ENCODE results near the gene VIPR2. TPM values are rescaled to one million over a fixed set of nuclear protein-coding genes. Genes with fewer than 3 reads are reported as not detected.
A peak's percentile ranks its signal among the peaks of the same experiment; 100 is the strongest.
"Not testable (repeated sequence)": the region's sequence is repeated elsewhere in the genome, so short reads cannot be mapped to it uniquely, and the experiment has no call there.

Gene VIPR2
- total RNA-seq, 1 donor from 2014 or later = 0.41 TPM

DNA sequence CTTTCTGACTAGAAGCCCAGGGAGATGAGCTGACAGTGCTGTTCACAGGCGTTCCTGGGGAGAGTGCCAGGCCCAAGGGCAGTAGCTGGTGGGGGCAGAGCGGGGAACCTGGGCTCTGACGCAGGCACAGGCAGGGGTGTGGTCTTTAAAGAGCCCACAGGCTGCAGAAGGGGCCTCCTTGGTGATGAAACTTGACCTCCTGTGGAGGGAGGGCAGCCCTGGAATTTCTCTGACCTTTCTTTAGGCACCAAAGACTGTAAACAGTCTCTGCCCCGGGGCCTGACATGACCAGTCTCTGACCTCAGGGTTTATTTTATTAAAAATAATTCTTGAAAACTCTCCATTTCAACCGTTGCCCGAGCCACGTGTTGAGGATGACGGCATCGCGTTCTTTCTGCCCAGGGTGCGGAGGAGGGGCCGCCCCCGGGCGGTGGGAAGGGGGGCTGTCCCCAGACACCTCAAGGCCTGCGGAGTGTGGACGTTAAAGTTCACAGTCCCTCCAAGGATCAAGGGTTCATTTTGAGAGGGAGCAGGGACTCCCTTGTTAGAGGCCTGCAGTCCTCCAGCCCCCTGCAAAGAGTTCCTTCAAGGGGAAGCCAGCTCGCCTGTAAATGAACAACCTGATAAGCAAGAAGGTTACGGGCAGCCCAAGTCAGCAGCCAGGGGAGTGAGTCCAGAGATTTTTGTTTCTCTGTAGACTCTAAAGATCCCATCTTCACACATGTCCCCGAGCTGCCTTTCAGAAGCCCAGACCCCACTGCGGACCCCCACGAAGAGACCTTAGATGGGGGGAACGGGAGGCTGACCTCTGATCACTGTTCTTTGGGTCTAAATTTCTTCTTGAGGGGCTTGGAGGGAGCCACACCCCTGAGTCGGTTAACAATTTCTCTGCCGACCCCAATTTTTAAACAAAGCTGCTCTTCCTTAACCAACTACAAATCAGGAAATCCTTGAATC lies 128.9 kb downstream of the VIPR2 start:
- DNase-seq (ENCODE audit: low spot score in 2 of 2) (no peak), FAIRE-seq (no peak)

DNA sequence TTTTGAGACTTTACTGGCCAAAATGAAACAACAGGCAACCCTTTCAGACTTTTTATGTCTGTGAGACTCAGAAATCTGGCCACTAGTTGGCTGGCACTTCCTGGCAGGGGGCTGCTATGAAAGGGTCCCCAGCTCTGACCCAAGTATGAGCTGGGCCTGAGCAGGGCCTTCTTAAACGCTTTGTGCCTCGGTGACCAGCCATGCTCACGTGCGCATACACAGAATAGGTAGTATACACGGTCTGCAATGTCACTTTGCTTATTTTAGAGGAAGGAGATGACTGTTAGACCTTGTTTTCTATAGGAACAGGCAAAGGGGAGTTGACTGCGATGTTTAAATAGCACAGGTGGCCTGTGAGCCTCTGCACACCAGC lies 129.6 kb downstream of the VIPR2 start:
- DNase-seq (ENCODE audit: low spot score in 2 of 2) (no peak), FAIRE-seq (no peak)

DNA sequence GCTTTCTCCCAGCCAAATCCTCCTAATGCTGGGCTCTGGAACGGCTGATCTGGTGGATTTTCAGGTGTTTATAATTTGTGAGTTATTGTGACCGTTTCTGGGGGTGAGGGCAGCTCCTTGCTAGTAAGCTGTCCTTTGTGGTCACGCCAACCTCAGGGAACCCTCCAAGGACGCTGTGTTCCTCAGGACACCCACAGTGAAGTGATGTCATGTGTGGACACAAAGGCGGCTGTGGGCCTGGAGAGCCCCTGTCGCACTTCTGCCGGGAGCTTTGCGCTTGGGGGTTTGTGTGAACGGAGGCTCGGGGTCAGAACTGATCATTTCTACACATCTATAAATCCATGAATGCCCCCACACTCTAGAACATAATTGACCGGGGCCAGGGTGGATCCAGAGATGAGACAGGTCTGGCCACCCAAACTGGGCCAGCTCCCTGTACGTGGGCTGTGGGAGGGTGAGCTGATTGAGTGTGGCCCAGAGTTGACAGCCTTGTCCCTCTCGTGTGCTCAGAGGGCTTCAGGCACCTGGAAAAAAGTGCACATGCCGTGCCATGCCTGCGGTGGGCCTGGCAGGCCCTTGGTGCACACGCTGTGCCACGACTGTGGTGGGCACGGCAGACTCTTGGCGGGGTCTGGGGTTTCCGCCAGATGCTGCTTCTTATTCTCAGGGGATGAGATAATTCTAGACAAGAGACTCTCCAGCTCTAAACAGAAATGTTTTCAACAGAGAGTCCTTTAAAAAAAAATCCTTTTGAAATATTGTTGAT lies 130.2 kb downstream of the VIPR2 start:
- DNase-seq (ENCODE audit: low spot score in 2 of 2) = no peak
- no peak for FAIRE-seq

DNA sequence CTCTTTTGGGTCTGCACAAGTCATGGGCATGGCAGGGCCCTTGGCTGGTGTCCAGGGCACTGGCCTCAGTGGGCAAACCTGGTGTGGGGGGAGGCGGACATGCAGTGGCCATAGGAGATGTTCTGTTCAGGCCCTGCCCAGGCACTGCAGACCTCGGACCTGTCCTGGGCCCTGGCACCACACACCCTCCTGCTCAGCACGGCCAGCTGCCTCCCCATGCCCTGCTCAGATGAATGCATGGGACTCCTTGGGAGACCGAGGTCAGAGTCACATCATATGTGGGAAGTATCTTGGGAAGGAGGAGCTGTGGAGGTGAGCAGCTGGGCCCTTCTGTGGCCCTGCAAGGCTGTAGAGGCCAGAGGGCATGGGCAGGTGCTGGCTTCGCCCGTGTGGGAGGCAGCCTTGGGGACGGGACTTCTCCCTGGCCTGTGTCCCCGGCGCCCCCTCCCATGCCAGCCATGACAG lies 130.8 kb downstream of the VIPR2 start:
- DNase-seq (ENCODE audit: low spot score in 2 of 2) = no peak

DNA sequence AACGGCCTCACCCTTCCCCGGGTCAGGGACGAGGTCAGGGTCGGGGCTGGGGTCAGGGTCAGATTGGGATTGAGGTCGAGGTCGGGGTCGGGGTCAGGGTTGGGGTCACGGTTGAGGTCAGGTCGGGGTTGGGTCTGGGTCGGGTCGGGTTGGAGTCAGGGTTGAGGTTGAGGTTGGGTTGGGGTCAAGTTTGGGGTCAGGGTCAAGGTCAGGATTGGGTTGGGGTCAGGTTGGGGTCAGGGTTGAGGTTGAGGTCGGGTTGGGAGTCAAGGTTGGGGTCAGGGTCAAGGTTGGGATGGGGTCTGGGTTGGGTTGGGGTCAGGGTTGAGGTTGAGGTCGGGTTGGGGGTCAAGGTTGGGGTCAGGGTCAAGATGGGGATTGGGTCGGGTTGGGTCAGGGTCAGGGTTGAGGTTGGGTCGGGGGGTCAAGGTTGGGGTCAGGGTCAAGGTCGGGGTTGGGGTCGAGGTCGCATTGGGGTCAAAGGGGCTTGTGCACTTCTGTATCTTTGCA lies 131.4 kb downstream of the VIPR2 start:
- DNase-seq (ENCODE audit: low spot score in 2 of 2) = no peak
- FAIRE-seq = no peak

More for the DNA sequence above, 130.8 kb downstream of the VIPR2 start:
- no peak for FAIRE-seq

DNA sequence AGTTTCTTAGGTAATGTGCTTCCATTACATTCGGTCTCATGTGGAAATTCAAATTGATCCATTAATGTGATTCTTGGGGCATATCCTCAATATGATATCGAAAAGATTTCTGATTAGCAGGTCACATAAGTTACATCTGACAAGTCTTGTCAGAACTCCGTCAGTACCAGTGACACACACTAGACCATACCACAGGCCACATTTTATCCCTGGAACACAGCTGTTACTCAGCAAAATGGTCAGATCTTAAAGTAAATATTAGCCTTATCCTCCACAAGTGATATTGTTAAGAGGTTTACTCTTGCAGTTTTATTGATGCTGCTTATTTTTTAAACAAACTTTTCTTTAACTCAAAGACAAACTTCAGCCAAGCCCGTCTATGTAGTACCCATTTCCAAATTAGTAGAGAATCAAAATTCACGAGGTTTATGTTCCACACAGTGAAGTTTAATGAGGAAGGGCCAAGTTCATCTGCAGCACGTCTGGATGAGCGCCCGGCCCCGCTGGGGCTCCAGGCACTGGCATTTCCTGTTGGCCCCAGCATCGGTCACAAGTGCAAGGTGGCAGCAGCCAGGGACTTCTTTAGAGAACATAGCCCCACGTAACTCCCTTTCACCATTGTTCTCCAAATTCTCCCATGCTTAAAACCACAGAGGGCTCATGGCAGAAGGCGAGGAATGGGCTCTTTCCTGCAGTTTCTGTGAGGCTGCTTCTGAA lies 132.2 kb downstream of the VIPR2 start:
- DNase-seq (ENCODE audit: low spot score in 2 of 2) (peak in 1 of 2 donors; percentile 39), FAIRE-seq (no peak)

DNA sequence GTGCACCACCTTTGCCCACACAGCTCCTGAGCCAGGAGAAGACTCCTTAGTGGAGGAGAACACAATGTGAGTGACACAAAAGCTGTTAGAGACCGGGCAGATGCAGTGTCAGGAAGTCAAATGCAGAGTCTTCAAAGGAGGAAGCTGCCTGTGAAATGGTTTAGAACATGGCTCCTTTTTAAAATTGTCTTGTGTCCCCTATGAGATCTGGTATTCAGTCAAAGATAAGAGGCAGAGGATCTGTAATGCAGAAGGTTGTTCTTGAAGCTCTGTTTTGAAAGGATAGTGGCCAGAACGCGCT lies 133.0 kb downstream of the VIPR2 start:
- no peak for FAIRE-seq
- DNase-seq (ENCODE audit: low spot score in 2 of 2) = no peak

DNA sequence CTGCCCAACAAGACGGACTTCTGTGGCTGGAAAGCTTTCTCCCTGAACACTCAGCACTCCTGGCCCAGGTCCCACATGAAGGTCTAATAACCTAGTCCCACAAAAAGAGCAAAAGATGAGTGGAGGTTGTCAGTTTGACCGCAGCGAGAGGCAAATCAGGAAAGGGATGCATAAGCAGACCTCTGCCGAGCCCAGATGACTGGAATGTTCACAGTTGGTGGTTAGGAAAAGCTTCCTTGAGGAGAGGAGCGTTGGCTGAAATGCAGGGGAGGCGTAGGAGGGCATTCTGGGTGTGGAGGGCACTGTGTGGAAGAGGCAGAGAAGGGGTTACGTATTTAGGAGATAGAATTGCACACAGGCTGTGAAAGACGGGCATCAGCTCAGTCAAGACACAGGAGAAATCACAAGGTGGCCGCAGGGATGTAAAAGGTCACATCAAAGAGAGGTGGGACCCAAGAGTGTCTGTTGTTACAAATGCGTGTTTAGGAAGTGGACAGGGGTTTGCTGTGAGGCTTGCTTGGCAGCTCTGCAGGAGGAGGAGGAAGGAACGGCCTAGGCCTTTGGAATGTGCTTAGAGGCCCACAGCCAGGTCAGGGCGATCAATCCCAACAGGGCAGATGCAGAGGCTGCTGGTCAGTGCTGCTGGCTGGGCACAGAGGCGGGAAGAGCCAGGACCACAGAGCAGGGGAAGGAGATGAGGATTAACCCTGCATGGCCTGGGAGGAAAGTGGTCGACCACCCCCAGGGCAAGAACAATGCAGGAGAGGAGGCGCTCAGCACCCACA lies 133.5 kb downstream of the VIPR2 start:
- DNase-seq (ENCODE audit: low spot score in 2 of 2) = no peak
- no peak for FAIRE-seq

DNA sequence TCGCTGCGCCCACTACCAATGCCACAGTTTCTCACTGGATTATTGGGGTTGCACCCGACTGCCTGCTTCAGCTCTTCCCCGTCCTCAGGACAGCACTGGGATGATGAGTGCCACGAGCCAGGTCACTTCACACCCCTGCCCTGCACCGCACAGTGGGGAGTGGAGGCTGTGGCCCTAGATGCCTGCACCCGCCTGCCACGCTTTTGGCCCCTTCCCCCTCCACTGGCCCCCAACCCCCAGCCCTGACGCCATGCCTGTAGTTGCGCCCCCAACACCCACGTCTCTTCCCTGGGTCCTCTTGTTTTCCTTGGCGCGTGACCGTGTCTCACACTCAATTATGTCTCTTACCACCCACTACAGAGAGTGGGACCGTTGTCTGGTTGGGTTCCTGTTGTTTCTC lies 134.3 kb downstream of the VIPR2 start:
- no peak for DNase-seq (ENCODE audit: low spot score in 2 of 2)
- FAIRE-seq = no peak

DNA sequence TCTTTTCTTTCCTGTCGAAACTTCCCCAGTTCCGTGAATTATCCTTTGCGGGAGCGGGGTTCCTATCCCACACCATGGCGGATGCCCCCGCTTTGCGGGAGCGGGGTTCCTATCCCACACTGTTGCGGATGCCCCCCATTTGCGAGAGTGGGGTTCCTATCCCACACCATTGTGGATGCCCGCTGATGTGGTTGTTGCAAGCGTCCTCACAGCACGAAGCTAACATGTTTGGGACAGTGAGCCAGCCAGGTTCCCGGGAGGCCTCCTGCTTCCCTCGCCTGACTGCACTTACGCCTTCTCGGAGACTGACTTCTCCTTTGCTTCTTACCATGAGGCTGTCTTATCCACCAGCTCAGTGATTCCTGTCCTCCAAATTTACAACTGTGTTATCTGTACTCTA lies 134.7 kb downstream of the VIPR2 start:
- DNase-seq (ENCODE audit: low spot score in 2 of 2) = no peak
- FAIRE-seq = no peak

DNA sequence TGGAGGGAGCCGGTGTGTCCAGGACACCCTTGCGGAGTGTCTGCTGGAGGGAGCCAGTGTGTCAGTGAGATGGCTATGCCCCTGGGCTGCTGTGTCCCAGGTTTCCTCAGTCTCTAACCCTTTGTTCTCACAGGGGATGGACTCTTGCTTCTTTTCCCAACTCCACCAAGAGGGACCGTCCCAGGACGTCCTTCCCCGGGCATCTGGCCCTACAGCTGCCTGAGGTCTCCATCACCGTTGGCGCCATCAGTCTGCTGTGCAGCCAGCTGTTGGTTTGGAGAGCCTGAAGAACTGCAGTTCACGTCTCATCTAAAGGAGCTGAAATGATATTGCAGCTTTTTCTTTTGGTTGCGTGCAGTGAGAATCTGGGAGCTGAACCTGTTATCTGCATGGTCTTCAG lies 136.2 kb downstream of the VIPR2 start:
- no peak for FAIRE-seq
- DNase-seq (ENCODE audit: low spot score in 2 of 2) = no peak

DNA sequence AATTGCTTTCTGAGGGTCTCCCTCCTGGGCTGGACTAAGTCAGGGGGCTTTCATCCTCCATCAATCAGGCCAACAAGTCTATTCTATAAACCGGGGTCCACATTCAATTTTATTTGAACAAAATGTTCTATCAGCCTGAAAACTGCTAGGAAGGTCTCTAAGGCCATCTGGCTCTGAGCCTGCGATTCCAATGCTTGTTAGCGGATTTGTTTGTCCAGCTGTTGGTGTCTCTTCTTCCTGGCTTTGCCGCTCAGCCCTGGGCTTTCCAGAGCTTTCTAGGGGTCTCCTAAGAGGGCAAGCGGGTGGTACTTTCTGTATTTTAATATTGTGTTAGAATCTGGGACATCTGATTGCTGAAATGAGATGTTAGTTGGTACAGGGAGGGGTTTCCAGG lies 136.7 kb downstream of the VIPR2 start:
- no peak for DNase-seq (ENCODE audit: low spot score in 2 of 2)
- FAIRE-seq = no peak

DNA sequence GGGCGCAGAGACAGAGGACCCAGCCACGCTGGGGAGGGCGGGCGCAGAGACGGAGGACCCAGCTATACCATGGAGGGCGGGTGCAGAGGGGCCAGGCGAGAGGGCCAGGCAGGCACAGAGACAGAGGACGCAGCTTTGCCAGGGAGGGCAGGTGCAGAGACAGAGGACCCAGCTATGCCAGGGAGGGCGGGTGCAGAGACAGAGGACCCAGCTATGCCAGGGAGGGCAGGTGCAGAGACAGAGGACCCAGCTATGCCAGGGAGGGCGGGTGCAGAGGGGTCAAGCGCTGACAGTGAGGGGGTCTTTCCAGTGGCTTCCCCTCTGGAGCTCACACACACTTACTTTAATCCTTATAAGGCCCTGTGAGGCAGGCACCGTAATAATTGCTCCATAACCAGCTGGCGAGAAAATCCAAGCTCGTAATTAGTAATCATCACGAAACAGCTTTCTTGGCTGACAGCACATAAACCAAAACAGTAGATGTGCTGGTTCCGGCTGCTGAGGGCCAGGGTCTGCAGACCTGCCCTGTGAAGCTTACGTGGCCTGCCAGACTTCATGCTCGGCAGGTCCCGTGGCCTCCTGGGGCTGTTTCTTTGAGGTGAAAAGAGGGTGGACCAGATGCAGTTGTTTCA lies 137.2 kb downstream of the VIPR2 start:
- FAIRE-seq (no peak), DNase-seq (ENCODE audit: low spot score in 2 of 2) (no peak)

DNA sequence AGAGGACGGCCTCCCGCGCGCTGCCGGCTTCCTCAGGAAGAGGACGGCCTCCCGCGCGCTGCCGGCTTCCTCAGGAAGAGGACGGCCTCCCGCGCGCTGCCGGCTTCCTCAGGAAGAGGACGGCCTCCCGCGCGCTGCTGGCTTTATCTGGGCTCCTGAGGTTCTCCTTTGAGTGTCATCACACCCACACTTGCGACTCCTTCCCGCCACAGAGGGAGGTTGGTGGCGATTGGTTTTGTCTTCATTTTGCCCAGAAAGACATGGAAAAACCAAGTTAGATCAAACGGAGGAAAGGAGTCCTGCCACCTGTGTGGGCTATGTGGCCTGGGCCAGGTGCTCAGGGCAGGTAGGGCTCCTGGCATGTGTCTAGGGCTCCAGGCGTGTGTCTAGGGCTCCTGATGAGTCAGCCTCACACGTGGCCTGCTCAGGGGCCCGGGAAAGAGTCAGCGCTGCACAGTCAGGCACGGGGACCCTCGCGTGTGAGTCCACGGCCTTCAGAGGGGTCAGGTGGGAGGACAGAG lies 138.0 kb downstream of the VIPR2 start:
- FAIRE-seq (no peak), DNase-seq (ENCODE audit: low spot score in 2 of 2) (no peak)

DNA sequence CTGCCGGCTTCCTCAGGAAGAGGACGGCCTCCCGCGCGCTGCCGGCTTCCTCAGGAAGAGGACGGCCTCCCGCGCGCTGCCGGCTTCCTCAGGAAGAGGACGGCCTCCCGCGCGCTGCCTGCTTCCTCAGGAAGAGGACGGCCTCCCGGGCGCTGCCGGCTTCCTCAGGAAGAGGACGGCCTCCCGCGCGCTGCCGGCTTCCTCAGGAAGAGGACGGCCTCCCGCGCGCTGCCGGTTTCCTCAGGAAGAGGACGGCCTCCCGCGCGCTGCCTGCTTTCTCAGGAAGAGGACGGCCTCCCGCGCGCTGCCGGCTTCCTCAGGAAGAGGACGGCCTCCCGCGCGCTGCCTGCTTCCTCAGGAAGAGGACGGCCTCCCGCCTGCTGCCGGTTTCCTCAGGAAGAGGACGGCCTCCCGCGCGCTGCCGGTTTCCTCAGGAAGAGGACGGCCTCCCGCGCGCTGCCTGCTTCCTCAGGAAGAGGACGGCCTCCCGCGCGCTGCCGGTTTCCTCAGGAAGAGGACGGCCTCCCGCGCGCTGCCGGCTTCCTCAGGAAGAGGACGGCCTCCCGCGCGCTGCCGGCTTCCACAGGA lies 138.6 kb downstream of the VIPR2 start:
- FAIRE-seq; DNase-seq (ENCODE audit: low spot score in 2 of 2): not testable (repeated sequence)

DNA sequence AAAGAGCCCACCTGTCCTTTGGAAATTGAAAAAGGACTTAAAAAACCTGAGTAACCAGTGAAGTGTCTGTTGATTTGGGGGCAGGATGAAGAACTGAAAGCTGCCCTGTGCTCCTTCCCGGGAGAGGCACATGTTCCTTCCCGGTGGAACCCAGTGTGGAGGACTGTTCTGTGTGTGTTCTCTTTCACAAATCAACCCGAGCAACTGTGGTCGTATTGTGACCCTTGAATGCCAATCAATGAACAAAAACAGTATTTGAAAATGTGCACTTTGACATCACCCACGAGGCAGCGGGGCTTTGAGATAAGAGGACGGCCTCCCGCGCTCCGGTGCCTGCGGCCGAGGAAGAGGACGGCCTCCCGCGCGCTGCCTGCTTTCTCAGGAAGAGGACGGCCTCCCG lies 139.0 kb downstream of the VIPR2 start:
- no peak for DNase-seq (ENCODE audit: low spot score in 2 of 2)
- no peak for FAIRE-seq

DNA sequence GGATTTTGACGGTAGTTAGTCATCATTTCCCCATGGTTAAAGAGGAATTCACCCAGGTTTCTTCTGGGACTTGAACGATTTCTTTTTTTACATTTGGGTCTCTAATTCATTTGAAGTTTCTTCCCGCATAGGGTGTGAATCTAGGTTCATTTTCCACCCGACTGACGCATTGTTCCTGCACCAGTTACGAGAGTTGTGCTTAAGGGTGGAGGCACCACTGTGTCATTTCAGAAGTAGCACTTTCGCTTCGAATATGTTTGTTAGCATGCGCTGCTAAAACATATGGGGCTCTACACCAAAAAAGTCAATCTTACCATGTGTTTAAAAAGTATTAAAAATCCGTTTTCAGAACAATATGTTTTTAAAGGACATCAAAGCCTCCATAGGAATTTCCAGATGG lies 140.3 kb downstream of the VIPR2 start:
- FAIRE-seq (no peak), DNase-seq (ENCODE audit: low spot score in 2 of 2) (no peak)

DNA sequence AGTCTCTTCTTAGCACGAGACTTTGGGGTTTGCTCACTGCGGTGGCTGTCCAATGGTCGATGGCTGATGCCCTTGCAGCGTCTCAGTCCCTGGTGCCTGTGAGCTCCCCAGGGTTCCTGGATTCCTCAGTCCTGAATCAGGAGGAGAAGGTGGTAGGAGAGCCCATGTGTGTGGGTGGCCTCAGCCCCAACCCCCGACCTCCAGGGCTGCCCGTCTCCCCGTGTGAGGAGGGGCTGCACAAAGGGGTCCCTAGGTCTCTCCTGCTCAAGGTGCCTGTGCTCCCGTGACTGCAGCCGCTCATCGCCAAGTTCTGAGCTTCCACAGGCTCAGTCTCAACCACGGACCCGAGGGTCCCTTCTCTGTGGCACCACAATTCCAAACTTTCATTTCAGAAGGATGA lies 142.9 kb downstream of the VIPR2 start:
- no peak for DNase-seq (ENCODE audit: low spot score in 2 of 2)
- no peak for FAIRE-seq

DNA sequence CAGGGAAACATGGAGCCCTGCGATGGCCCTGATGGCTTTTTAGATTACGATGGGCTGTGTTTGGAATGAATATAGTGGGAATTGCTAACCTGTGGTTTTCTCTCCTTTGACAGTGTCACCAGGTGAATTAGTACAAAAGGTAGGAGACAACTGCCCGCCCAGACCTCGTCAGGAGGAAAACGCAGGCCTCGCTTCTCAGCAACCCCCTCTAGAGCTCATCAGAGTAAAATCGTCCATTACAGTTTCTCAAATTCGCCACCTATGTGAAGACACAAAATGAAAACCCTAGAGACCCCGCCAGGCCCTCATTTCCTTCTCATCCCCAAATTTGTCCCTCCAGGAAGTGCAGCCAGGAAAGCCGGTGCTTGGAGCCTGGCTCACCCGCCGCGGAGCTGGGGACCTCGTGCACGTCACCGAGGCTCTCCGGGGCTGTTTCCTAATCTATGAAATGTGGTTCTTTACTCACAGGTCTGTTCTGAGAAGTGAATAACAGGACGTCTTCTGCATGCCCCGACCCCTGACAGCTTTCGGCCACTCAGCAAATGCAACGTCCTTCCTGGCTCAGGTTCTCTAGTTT lies 143.7 kb downstream of the VIPR2 start:
- DNase-seq (ENCODE audit: low spot score in 2 of 2) = no peak
- FAIRE-seq = no peak

Data from frontal cortex (tissue), 4 donors.